SK-N-MC (cell line): ENCODE results near the gene FXYD1.
"Not testable (repeated sequence)": the region's sequence is repeated elsewhere in the genome, so short reads cannot be mapped to it uniquely, and the experiment has no call there.

Experiments
- DNase-seq: peaks from one replicate; pipeline ENCODE4 v3.0.0-alpha.2; 2011; ENCODE audit warnings: low read depth, low spot score
- H3K27ac ChIP-seq: fragments of 200-600 bp; sonication (generic); 2 replicates; pipeline ENCODE4 v1.5.1; 2016; ENCODE audit warnings: mixed run types
- H3K36me3 ChIP-seq: fragments of 200-600 bp; sonication (generic); 2 replicates; pipeline ENCODE4 v1.6.1; 2017; ENCODE audit warnings: antibody characterized with exemption, low read length, mixed read lengths; ENCODE audit not compliant: insufficient read depth
- H3K4me3 ChIP-seq: fragments of 200-600 bp; sonication (generic); 2 replicates; pipeline ENCODE4 v1.5.1; 2016
- H3K9ac ChIP-seq: fragments of 200-600 bp; sonication (generic); 2 replicates; pipeline ENCODE4 v1.8.0; 2017; ENCODE audit warnings: mixed run types, mixed read lengths; ENCODE audit not compliant: insufficient read length
- H3K9me3 ChIP-seq: fragments of 200-600 bp; sonication (generic); 2 replicates; pipeline ENCODE4 v1.6.1; 2017; ENCODE audit warnings: low read depth, mild to moderate bottlenecking, antibody characterized with exemption, low read length, moderate library complexity, mixed read lengths
- EZH2 ChIP-seq: fragments of 200-600 bp; sonication (generic); IDR thresholded peaks from one replicate; pipeline ENCODE4 v1.6.1; 2017; ENCODE audit warnings: antibody characterized with exemption
- FOXP2 ChIP-seq: optimal IDR thresholded peaks from 2 replicates; pipeline ENCODE3; 2011; ENCODE audit warnings: mild to moderate bottlenecking, moderate library complexity; ENCODE audit not compliant: insufficient read depth; ENCODE audit errors: extremely low read length, control extremely low read depth
- POLR2AphosphoS5 ChIP-seq: IDR thresholded peaks from 2 replicates; pipeline ENCODE4 v1.6.1; 2012; ENCODE audit warnings: mild to moderate bottlenecking, low read depth, low read length, borderline replicate concordance

FXYD1 gene

GRCh38 chr19:35126624-35126959, 12.0 kb upstream of the FXYD1 start:
- H3K9ac ChIP-seq, result no peak overlapping the region
- H3K36me3 ChIP-seq, result no peaks in the 10 kb centered on the region
- no peak for DNase-seq
- TF ChIP-seq EZH2, result no peak
- no peak for TF ChIP-seq POLR2AphosphoS5
- TF ChIP-seq FOXP2, result no peak
- H3K9me3 ChIP-seq, result no peaks in the 10 kb centered on the region
- H3K27ac ChIP-seq, result no peak overlapping the region
- no peak overlapping the region for H3K4me3 ChIP-seq

- TF ChIP-seq FOXP2, result no peak
- TF ChIP-seq POLR2AphosphoS5, result no peak
- TF ChIP-seq EZH2, result no peak
- H3K36me3 ChIP-seq, result no peaks in the 10 kb centered on the region
- no peaks in the 10 kb centered on the region for H3K9me3 ChIP-seq
- no peak for DNase-seq
- H3K27ac ChIP-seq, result no peak overlapping the region
- H3K9ac ChIP-seq, result no peak overlapping the region
- no peak overlapping the region for H3K4me3 ChIP-seq
Observed at GRCh38 chr19:35127871-35128270, 10.8 kb upstream of the FXYD1 start.

- Histone ChIP-seq H3K4me3 (no peak overlapping the region), H3K9me3 (no peaks in the 10 kb centered on the region), H3K9ac (no peak overlapping the region), H3K27ac (no peak overlapping the region), H3K36me3 (no peaks in the 10 kb centered on the region)
- TF ChIP-seq POLR2AphosphoS5, result no peak
- TF ChIP-seq FOXP2, result no peak
- no peak for TF ChIP-seq EZH2
- no peak for DNase-seq
Observed at GRCh38 chr19:35128398-35129057, 10.1 kb upstream of the FXYD1 start.

GRCh38 chr19:35129724-35130274, 8.8 kb upstream of the FXYD1 start:
- not testable (repeated sequence) for H3K4me3 ChIP-seq, H3K36me3 ChIP-seq, H3K27ac ChIP-seq, DNase-seq, H3K9ac ChIP-seq, H3K9me3 ChIP-seq

- TF ChIP-seq POLR2AphosphoS5 (no peak), FOXP2 (no peak), EZH2 (no peak)
- H3K9me3 ChIP-seq, result no peaks in the 10 kb centered on the region
Observed at GRCh38 chr19:35130761-35131720, 7.6 kb upstream of the FXYD1 start.

GRCh38 chr19:35132254-35132653, 6.4 kb upstream of the FXYD1 start:
- DNase-seq, result no peak
- Histone ChIP-seq H3K9me3 (no peaks in the 10 kb centered on the region), H3K36me3 (no peaks in the 10 kb centered on the region), H3K4me3 (no peak overlapping the region), H3K27ac (no peak overlapping the region), H3K9ac (no peak overlapping the region)
- TF ChIP-seq EZH2, result no peak
- no peak for TF ChIP-seq FOXP2
- no peak for TF ChIP-seq POLR2AphosphoS5

More at GRCh38 chr19:35130761-35131720, 7.6 kb upstream of the FXYD1 start:
- no peak overlapping the region for H3K4me3 ChIP-seq
- H3K27ac ChIP-seq, result no peak overlapping the region
- no peak for DNase-seq
- H3K9ac ChIP-seq, result no peak overlapping the region
- H3K36me3 ChIP-seq, result no peaks in the 10 kb centered on the region

GRCh38 chr19:35133826-35134225, 4.8 kb upstream of the FXYD1 start:
- Histone ChIP-seq H3K4me3 (no peak overlapping the region), H3K36me3 (no peaks in the 10 kb centered on the region), H3K9ac (no peak overlapping the region), H3K9me3 (no peaks in the 10 kb centered on the region), H3K27ac (no peak overlapping the region)
- DNase-seq, result no peak
- TF ChIP-seq POLR2AphosphoS5, result no peak

GRCh38 chr19:35134601-35135242, 3.9 kb upstream of the FXYD1 start, which contains the start of gene LGI4:
Gene LGI4 (minus strand): TSS chr19:35135059. CDS start chr19:35134680, 379 bp downstream.
- Histone ChIP-seq H3K9ac (no peak within 1 kb of the TSS), H3K4me3 (no peak within 1 kb of the TSS)
- TF ChIP-seq POLR2AphosphoS5 (no peak), EZH2 (no peak), FOXP2 (no peak)

More at GRCh38 chr19:35134601-35135242, 3.9 kb upstream of the FXYD1 start, which contains the start of gene LGI4:
- Histone ChIP-seq H3K27ac (no peak within 1 kb of the TSS), H3K9me3 (no peaks in the 10 kb centered on the region), H3K36me3 (no peaks in the 10 kb centered on the region)
- DNase-seq, result no peak
